ENCODE measurements around the gene PDE3A.
A peak's percentile ranks its signal among the peaks of the same experiment; 100 is the strongest.

Gene PDE3A

DNA sequence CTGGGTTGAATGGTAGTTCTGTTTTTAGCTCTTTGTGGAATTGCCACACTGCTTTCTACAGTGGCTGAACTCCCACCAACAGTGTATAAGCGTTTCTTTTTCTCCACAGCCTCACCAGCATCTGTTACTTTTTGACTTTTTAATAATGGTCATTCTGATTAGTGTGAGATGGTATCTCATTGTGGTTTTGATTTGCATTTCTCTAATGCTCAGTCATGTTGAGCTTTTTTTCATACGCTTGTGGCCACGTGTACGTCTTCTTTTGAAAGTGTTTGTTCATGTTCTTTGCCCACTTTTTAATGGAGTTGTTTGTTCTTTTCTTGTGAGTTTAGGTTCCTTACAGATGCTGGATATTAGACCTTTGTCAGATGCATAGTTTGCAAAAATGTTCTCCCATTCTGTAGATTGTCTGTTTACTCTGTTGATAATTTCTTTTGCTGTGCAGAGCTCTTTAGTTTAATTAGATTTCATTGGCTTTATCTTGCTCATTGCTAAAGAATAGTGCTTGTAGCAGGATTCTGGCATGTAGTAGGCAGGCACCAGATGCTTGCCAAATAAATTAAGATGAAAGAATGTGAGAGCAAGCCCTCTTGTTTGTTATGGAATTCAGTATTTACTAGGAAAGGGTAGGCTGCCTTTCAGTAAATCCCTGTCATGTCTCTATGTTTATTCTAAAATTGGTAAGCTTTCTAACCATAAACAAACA, 86.8 kb downstream of the PDE3A start:
- TF ChIP-seq, protein P1, sequence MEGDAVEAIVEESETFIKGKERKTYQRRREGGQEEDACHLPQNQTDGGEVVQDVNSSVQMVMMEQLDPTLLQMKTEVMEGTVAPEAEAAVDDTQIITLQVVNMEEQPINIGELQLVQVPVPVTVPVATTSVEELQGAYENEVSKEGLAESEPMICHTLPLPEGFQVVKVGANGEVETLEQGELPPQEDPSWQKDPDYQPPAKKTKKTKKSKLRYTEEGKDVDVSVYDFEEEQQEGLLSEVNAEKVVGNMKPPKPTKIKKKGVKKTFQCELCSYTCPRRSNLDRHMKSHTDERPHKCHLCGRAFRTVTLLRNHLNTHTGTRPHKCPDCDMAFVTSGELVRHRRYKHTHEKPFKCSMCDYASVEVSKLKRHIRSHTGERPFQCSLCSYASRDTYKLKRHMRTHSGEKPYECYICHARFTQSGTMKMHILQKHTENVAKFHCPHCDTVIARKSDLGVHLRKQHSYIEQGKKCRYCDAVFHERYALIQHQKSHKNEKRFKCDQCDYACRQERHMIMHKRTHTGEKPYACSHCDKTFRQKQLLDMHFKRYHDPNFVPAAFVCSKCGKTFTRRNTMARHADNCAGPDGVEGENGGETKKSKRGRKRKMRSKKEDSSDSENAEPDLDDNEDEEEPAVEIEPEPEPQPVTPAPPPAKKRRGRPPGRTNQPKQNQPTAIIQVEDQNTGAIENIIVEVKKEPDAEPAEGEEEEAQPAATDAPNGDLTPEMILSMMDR (IDR thresholded peaks at IDR 0.05; ENCODE audit: borderline replicate concordance, control extremely low read depth, extremely low read depth, insufficient read depth, missing control alignments), result no peak
- no peak for DNase-seq (ENCODE audit: low spot score)
- in situ Hi-C loops (cut with MboI; ENCODE audit: low sequenced_read_pairs, unreplicated experiment), result no loop called here

DNA sequence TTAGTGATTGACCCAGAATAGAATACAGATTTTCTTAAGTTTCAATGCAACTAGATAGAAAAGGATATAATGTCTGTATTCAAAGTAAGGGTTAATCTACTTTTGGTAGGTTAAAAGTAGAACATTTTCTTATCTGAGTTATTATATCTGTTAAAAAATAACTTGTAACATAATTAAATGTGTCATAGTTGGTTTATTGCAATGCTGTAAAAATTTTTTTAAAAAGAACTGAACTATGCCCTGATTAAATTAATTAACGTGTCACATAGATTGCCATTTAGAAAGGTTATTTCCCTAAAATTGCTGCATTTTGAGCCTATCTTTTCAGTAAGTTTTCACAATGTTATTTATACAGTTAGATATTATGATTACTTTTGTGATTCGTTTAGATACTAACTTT, 89.2 kb downstream of the PDE3A start:
- in situ Hi-C loops (cut with MboI; ENCODE audit: low sequenced_read_pairs, unreplicated experiment), result no loop called here
- DNase-seq (ENCODE audit: low spot score), result no peak
- TF ChIP-seq, protein P1 (IDR thresholded peaks at IDR 0.05; ENCODE audit: borderline replicate concordance, control extremely low read depth, extremely low read depth, insufficient read depth, missing control alignments), result no peak

DNA sequence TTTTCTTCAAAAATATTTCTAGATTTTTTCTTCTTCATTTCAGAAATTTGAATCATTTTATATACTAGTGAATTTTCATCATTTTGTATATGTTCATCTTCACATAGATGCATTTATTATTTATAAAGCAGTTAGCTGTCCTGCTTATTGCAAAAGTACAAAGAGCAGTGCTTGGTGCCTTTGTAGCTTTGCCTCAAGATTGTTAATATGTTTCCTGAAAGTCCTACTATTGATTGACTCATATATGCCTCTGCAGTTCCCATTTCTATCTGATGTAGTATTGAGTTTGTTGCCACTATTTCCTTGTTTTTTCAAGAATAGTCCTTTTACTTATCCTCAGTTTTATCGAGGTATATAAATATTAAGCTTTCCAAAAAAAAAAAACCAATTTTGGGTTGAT, 89.7 kb downstream of the PDE3A start:
- DNase-seq (ENCODE audit: low spot score), result no peak
- TF ChIP-seq, protein P1 (IDR thresholded peaks at IDR 0.05; ENCODE audit: borderline replicate concordance, control extremely low read depth, extremely low read depth, insufficient read depth, missing control alignments), result no peak
- in situ Hi-C loops (cut with MboI; ENCODE audit: low sequenced_read_pairs, unreplicated experiment), result no loop called here

DNA sequence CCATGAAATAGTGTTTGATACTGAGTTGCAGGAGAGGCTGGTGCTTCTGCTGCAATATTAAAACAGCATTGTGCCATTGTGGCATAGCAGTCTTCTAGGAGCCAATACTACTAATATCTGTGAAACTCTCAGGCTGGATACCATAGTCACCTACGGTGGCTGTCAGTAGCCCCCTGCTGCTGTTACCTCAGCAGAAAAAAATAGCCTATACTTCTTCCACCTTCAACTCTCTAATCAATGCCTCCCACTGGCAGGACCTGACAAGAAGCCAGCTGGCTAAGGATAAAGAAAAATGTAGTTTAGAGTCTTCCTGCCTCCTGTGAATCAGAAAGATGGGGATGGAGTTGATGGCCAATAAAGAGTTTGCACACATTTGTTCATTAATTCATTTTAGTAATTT, 91.6 kb downstream of the PDE3A start:
- in situ Hi-C loops (cut with MboI; ENCODE audit: low sequenced_read_pairs, unreplicated experiment), result no loop called here
- DNase-seq (ENCODE audit: low spot score), result no peak
- TF ChIP-seq, protein P1 (IDR thresholded peaks at IDR 0.05; ENCODE audit: borderline replicate concordance, control extremely low read depth, extremely low read depth, insufficient read depth, missing control alignments), result no peak

DNA sequence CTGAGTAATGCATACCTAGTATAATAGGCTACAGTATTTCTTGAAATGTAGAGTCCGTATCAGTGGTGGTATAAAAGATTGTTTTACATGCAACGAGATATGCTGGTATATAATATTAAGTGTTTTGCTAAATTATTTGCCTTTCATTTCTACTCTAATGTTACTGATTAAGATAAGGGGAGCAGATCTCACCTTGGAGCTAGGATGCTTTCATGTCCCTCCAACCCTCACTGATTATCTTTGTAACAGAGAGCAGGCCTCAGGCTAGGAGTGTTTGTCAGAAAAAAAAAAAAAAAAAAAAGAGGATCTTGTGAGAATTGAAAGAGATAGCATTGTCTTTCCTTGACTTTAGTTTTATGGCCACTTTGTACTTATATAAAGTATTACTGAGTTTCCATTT, 92.6 kb downstream of the PDE3A start:
- TF ChIP-seq, protein P1 (IDR thresholded peaks at IDR 0.05; ENCODE audit: borderline replicate concordance, control extremely low read depth, extremely low read depth, insufficient read depth, missing control alignments), result no peak
- in situ Hi-C loops (cut with MboI; ENCODE audit: low sequenced_read_pairs, unreplicated experiment), result no loop called here
- no peak for DNase-seq (ENCODE audit: low spot score)

DNA sequence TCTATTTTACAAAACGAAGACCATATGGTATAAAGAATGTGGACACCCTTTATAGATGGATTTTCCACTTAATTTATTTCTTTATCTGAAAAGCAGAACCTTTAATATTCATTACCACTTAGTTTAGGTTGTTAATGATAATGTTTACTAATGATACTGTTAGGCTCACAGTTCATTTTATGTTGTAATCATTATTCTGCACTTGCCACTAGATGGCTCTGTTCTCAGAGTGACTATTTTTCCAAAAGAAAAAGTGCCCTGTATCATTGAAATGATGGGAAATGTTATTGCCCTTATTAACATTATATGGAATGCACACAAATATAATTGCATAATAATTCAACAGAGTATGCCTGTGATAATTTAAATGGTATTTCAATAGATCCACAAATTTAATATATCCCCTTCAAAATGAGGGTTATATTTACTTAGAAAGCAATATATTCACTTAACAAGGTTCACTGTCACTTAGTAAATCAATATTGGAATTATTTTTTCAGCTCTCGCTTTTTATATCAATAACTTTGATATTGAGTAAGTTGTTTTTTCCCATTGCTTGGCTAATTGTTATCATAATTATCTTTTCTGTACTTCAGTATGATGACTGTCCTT, 95.7 kb downstream of the PDE3A start:
- DNase-seq (ENCODE audit: low spot score), result no peak
- TF ChIP-seq, protein P1 (IDR thresholded peaks at IDR 0.05; ENCODE audit: borderline replicate concordance, control extremely low read depth, extremely low read depth, insufficient read depth, missing control alignments), result peak; percentile 36

More for the DNA sequence above, 95.7 kb downstream of the PDE3A start:
- in situ Hi-C loops (cut with MboI; ENCODE audit: low sequenced_read_pairs, unreplicated experiment), result no loop called here

Data from GM13976 (cell line).